Measurements from ENCODE around the gene TMEM121B.

TMEM121B gene

GRCh38 chr22:17085277-17086181 lies 35.6 kb downstream of the TMEM121B start:
- CTCF ChIA-PET, result no interaction called here
- Mint-ChIP-seq H3K4me1 (peaks cover 54% of the 10 kb centered on the region), H3K27ac (peak overlapping the region; percentile 94), H3K9me3 (no peaks in the 10 kb centered on the region), H3K27me3 (peaks cover 7% of the 10 kb centered on the region), H3K36me3 (peaks cover 29% of the 10 kb centered on the region), H3K4me3 (peak overlapping the region; percentile 94)
- peak; percentile 49 for DNase-seq

GRCh38 chr22:17084554-17085276 lies 36.4 kb downstream of the TMEM121B start, which contains the start of gene IL17RA:
IL17RA (plus strand) TSS chr22:17085000; CDS start chr22:17085092, 92 bp downstream.
- Mint-ChIP-seq H3K27ac (peak within 1 kb of the TSS; percentile 94), H3K9me3 (no peaks in the 10 kb centered on the region), H3K4me3 (peak within 1 kb of the TSS; percentile 94), H3K4me1 (peaks cover 50% of the 10 kb centered on the region), H3K36me3 (peaks cover 27% of the 10 kb centered on the region), H3K27me3 (peaks cover 14% of the 10 kb centered on the region)
- CTCF ChIA-PET, result interaction anchor here (1.2 to 2.7 kb wide), 2 partner anchors 79 to 87 kb away, joined by 3 to 16 read pairs; no protein-coding TSS in a partner anchor
- DNase-seq, result peak; percentile 96

- CTCF ChIA-PET, result interaction anchor here (1.2 to 2.7 kb wide), 2 partner anchors 80 to 88 kb away, joined by 3 to 16 read pairs; no protein-coding TSS in a partner anchor
- peak overlapping the region; percentile 30 for H3K27ac Mint-ChIP-seq
- DNase-seq, result no peak
- peaks cover 16% of the 10 kb centered on the region for H3K27me3 Mint-ChIP-seq
- peaks cover 19% of the 10 kb centered on the region for H3K36me3 Mint-ChIP-seq
- H3K4me3 Mint-ChIP-seq, result peak overlapping the region; percentile 94
- H3K4me1 Mint-ChIP-seq, result peaks cover 42% of the 10 kb centered on the region
- H3K9me3 Mint-ChIP-seq, result no peaks in the 10 kb centered on the region
Observed at GRCh38 chr22:17083811-17084441, 37.2 kb downstream of the TMEM121B start.

GRCh38 chr22:17083255-17083654 lies 37.9 kb downstream of the TMEM121B start:
- Mint-ChIP-seq H3K9me3 (no peaks in the 10 kb centered on the region), H3K27me3 (peaks cover 16% of the 10 kb centered on the region), H3K4me3 (peak overlapping the region; percentile 49), H3K36me3 (peaks cover 18% of the 10 kb centered on the region), H3K27ac (no peak overlapping the region), H3K4me1 (peaks cover 36% of the 10 kb centered on the region)
- CTCF ChIA-PET, result interaction anchor here (1.2 to 2.7 kb wide), 2 partner anchors 80 to 88 kb away, joined by 3 to 16 read pairs; no protein-coding TSS in a partner anchor
- no peak for DNase-seq

- no peak for DNase-seq
- Mint-ChIP-seq H3K4me3 (no peak overlapping the region), H3K36me3 (no peaks in the 10 kb centered on the region), H3K9me3 (no peaks in the 10 kb centered on the region), H3K27ac (no peak overlapping the region), H3K27me3 (peaks cover 33% of the 10 kb centered on the region), H3K4me1 (peaks cover 31% of the 10 kb centered on the region)
- CTCF ChIA-PET, result no interaction called here
Observed at GRCh38 chr22:17079572-17079971, 41.6 kb downstream of the TMEM121B start.

- Mint-ChIP-seq H3K36me3 (no peaks in the 10 kb centered on the region), H3K9me3 (peaks cover 4% of the 10 kb centered on the region), H3K4me3 (no peak overlapping the region), H3K4me1 (peaks cover 19% of the 10 kb centered on the region), H3K27ac (no peak overlapping the region), H3K27me3 (peaks cover 51% of the 10 kb centered on the region)
- CTCF ChIA-PET, result interaction anchor here (4.8 to 5.8 kb wide), 2 partner anchors 95 to 425 kb away, joined by 36 to 37 read pairs; no protein-coding TSS in a partner anchor
- no peak for DNase-seq
Observed at GRCh38 chr22:17077255-17077654, 43.9 kb downstream of the TMEM121B start.

GRCh38 chr22:17074648-17075002 lies 46.5 kb downstream of the TMEM121B start:
- H3K27me3 Mint-ChIP-seq, result peaks cover 51% of the 10 kb centered on the region
- no peak overlapping the region for H3K4me3 Mint-ChIP-seq
- no peaks in the 10 kb centered on the region for H3K36me3 Mint-ChIP-seq
- DNase-seq, result no peak
- peaks cover 4% of the 10 kb centered on the region for H3K9me3 Mint-ChIP-seq
- H3K4me1 Mint-ChIP-seq, result peaks cover 19% of the 10 kb centered on the region
- H3K27ac Mint-ChIP-seq, result no peak overlapping the region
- CTCF ChIA-PET, result interaction anchor here (0.6 to 5.8 kb wide), 20 partner anchors 9 to 439 kb away, joined by 3 to 37 read pairs (median 3); no protein-coding TSS in a partner anchor

GRCh38 chr22:17072877-17073276 lies 48.3 kb downstream of the TMEM121B start:
- H3K9me3 Mint-ChIP-seq, result peaks cover 4% of the 10 kb centered on the region
- CTCF ChIA-PET, result interaction anchor here (1.0 to 4.8 kb wide), 4 partner anchors 16 to 102 kb away, joined by 3 to 36 read pairs (median 9); no protein-coding TSS in a partner anchor
- no peak overlapping the region for H3K4me3 Mint-ChIP-seq

More at GRCh38 chr22:17072877-17073276, 48.3 kb downstream of the TMEM121B start:
- Mint-ChIP-seq H3K27ac (no peak overlapping the region), H3K27me3 (peaks cover 56% of the 10 kb centered on the region), H3K4me1 (peaks cover 19% of the 10 kb centered on the region), H3K36me3 (no peaks in the 10 kb centered on the region)
- no peak for DNase-seq

Data from activated naive CD4-positive, alpha-beta T cell treated with anti-CD3 and anti-CD28 coated beads, Interleukin-2, amount 10 ng/mL, durations not matched to agents 7 days and 5 days (primary cell).